ENCODE data around the gene OSBP. TPM values are rescaled to one million over a fixed set of nuclear protein-coding genes. Genes with fewer than 3 reads are reported as not detected.

The OSBP gene
- total and polyA plus RNA-seq, 9 of the 15 experiments (the other 6 are each of a cell fraction or from before 2014, with no cell fraction given): 11.7 to 49.0 (median 28.7) TPM

GRCh38 chr11:59550368-59550841 lies 65.2 kb downstream of the OSBP start (continued):
- no peak for TF ChIP-seq CBFA2T2 (conservative IDR thresholded peaks at IDR 0.05)
- peak; percentile 91 for TF ChIP-seq AFF4 (CRISPR knock-in tag; IDR thresholded peaks at IDR 0.05)
- TF ChIP-seq CTBP1 (IDR thresholded peaks at IDR 0.05; ENCODE audit: borderline replicate concordance): peak; percentile 96
- TF ChIP-seq ZBTB8A (IDR thresholded peaks at IDR 0.05; ENCODE audit: partially characterized antibody): peak; percentile 10
- no peak for TF ChIP-seq ZBTB49 (CRISPR knock-in tag; IDR thresholded peaks at IDR 0.05; ENCODE audit: borderline replicate concordance)
- no peak; a peak in 2 of 4 replicates for TF ChIP-seq ARNT (IDR thresholded peaks at IDR 0.05)
- TF ChIP-seq POLR3G (IDR thresholded peaks at IDR 0.05; ENCODE audit: extremely low read depth, insufficient read length, insufficient replicate concordance): peak; percentile 82
- TF ChIP-seq MEF2D (tag; conservative IDR thresholded peaks at IDR 0.05; ENCODE audit: low read depth): no peak
- TF ChIP-seq C11orf30 (IDR thresholded peaks at IDR 0.05; ENCODE audit: low read depth): no peak
- no peak for TF ChIP-seq MNT (conservative IDR thresholded peaks at IDR 0.05)
- no peak for TF ChIP-seq IRF2 (CRISPR knock-in tag; IDR thresholded peaks at IDR 0.05)
- no peak for TF ChIP-seq ASH1L (IDR thresholded peaks at IDR 0.05; ENCODE audit: borderline replicate concordance, low read depth, partially characterized antibody)
- no peak for TF ChIP-seq ERF (CRISPR knock-in tag; IDR thresholded peaks at IDR 0.05)
- no peak for TF ChIP-seq ADNP (tag; IDR thresholded peaks at IDR 0.05)
- no peak for TF ChIP-seq RBM14 (IDR thresholded peaks at IDR 0.05; ENCODE audit: borderline replicate concordance, insufficient read depth, low read depth, low read length)
- TF ChIP-seq SRF (CRISPR knock-in tag; IDR thresholded peaks at IDR 0.05): peak in 1 of 2 experiments; percentile 56; a peak in 1 of 4 replicates
- TF ChIP-seq ATF1 (CRISPR knock-in tag; IDR thresholded peaks at IDR 0.05): no peak
- TF ChIP-seq ATF1 (tag; IDR thresholded peaks at IDR 0.05): no peak
- no peak for TF ChIP-seq OTX1 (CRISPR knock-in tag; IDR thresholded peaks at IDR 0.05)
- no peak for TF ChIP-seq PRPF4 (IDR thresholded peaks at IDR 0.05; ENCODE audit: insufficient read depth, low read depth, low read length, poor library complexity, severe bottlenecking)
- TF ChIP-seq ILK (tag; IDR thresholded peaks at IDR 0.05; ENCODE audit: borderline replicate concordance, low read depth): no peak
- no peak for TF ChIP-seq U2AF2 (optimal IDR thresholded peaks at IDR 0.05; ENCODE audit: low read depth, low read length)
- no peak for TF ChIP-seq SNIP1 (IDR thresholded peaks at IDR 0.05; ENCODE audit: low read depth)

All from K562 (cell line).